HEK293 (cell line): Measurements from ENCODE around the gene NUP107.

Experiments used
- CTCF ChIP-seq: fragments of 450-650 bp; formaldehyde crosslinking; IDR thresholded peaks from 2 replicates; pipeline ENCODE4 v1.5.1; 2016; ENCODE audit warnings: missing biosample characterization, missing genetic modification characterization
- ELK4 ChIP-seq: IDR thresholded peaks from 2 replicates; pipeline ENCODE4 v1.6.1; 2011; ENCODE audit warnings: mild to moderate bottlenecking, low read depth, low read length, borderline replicate concordance
- HOXA7 ChIP-seq: sonication (generic); formaldehyde crosslinking; IDR thresholded peaks from 2 replicates; pipeline ENCODE4 v1.8.1; 2022; ENCODE audit warnings: missing genetic modification reagents, borderline replicate concordance
- YY1 ChIP-seq: fragments of 450-650 bp; formaldehyde crosslinking; IDR thresholded peaks from 2 replicates; pipeline ENCODE4 v1.5.1; 2018; ENCODE audit warnings: missing biosample characterization, missing genetic modification characterization
- ZBTB26 ChIP-seq: fragments of 450-650 bp; formaldehyde crosslinking; optimal IDR thresholded peaks from 2 replicates; pipeline ENCODE3; 2016; ENCODE audit warnings: missing biosample characterization, mild to moderate bottlenecking, missing genetic modification characterization
- ZFP41 ChIP-seq: fragments of 450-650 bp; formaldehyde crosslinking; IDR thresholded peaks from 2 replicates; pipeline ENCODE4 v1.5.1; 2016; ENCODE audit warnings: missing biosample characterization, missing genetic modification characterization, borderline replicate concordance
- ZNF174 ChIP-seq: fragments of 450-650 bp; formaldehyde crosslinking; IDR thresholded peaks from 2 replicates; pipeline ENCODE4 v1.5.0; 2017; ENCODE audit warnings: missing biosample characterization, mild to moderate bottlenecking, missing genetic modification characterization
- ZNF2 ChIP-seq: fragments of 450-650 bp; formaldehyde crosslinking; IDR thresholded peaks from 2 replicates; pipeline ENCODE4 v1.5.1; 2016; ENCODE audit warnings: missing biosample characterization, missing genetic modification characterization
- ZNF280D ChIP-seq: fragments of 450-650 bp; formaldehyde crosslinking; IDR thresholded peaks from 2 replicates; pipeline ENCODE4 v1.5.1; 2016; ENCODE audit warnings: missing biosample characterization, missing genetic modification characterization
- ZNF837 ChIP-seq: fragments of 450-650 bp; formaldehyde crosslinking; IDR thresholded peaks from 2 replicates; pipeline ENCODE4 v1.5.1; 2016; ENCODE audit warnings: missing biosample characterization, missing genetic modification characterization

- no peak for TF ChIP-seq YY1
- no peak for TF ChIP-seq CTCF (tag by site-specific recombination)
- no peak for TF ChIP-seq ELK4
- TF ChIP-seq ZNF2 (tag by site-specific recombination), result no peak
- TF ChIP-seq ZNF837 (tag by site-specific recombination), result no peak
- no peak for TF ChIP-seq ZNF280D (tag by site-specific recombination)
- TF ChIP-seq ZFP41 (tag by site-specific recombination), result no peak
- no peak for TF ChIP-seq ZNF174 (tag by site-specific recombination)
- no peak for TF ChIP-seq ZBTB26 (tag by site-specific recombination)
- TF ChIP-seq HOXA7 (CRISPR knock-in tag), result no peak
Measured at GRCh38 chr12:68761442-68761812, 74.6 kb downstream of the NUP107 start.
